ENCODE data around the gene PHAF1.

Gene PHAF1

GRCh38 chr16:67184453-67184994, 74.8 kb downstream of the PHAF1 start:
- H3K4me2 ChIP-seq (ENCODE audit: low read length), result peak overlapping the region; percentile 94
- H3K4me3 ChIP-seq (ENCODE audit: low read depth, low read length), result peak overlapping the region; percentile 81
- peaks cover 18% of the 10 kb centered on the region for H3K4me1 ChIP-seq
- peak overlapping the region; percentile 81 for H3K9ac ChIP-seq
- H3K36me3 ChIP-seq (ENCODE audit: control insufficient read depth, insufficient read depth, low read length), result no peaks in the 10 kb centered on the region
- peak overlapping the region; percentile 96 for H3K27ac ChIP-seq
- peak overlapping the region; percentile 92 for H2AFZ ChIP-seq
- TF ChIP-seq CTCF (IDR thresholded peaks at IDR 0.05), result no peak
- H3K9me3 ChIP-seq (ENCODE audit: control insufficient read depth, low read length), result no peaks in the 10 kb centered on the region
- no peaks in the 10 kb centered on the region for H3K27me3 ChIP-seq (ENCODE audit: control insufficient read depth, insufficient read depth, low read length)
- H3K79me2 ChIP-seq, result no peaks in the 10 kb centered on the region

- TF ChIP-seq CTCF (IDR thresholded peaks at IDR 0.05), result peak; percentile 90
- no peaks in the 10 kb centered on the region for H3K9me3 ChIP-seq (ENCODE audit: control insufficient read depth, low read length)
- peak overlapping the region; percentile 12 for H3K4me3 ChIP-seq (ENCODE audit: low read depth, low read length)
- peak overlapping the region; percentile 92 for H2AFZ ChIP-seq
- no peak overlapping the region for H3K9ac ChIP-seq
- H3K4me1 ChIP-seq, result peaks cover 18% of the 10 kb centered on the region
- H3K79me2 ChIP-seq, result no peaks in the 10 kb centered on the region
- peak overlapping the region; percentile 96 for H3K27ac ChIP-seq
- no peaks in the 10 kb centered on the region for H3K36me3 ChIP-seq (ENCODE audit: control insufficient read depth, insufficient read depth, low read length)
- H3K4me2 ChIP-seq (ENCODE audit: low read length), result peak overlapping the region; percentile 55
- no peaks in the 10 kb centered on the region for H3K27me3 ChIP-seq (ENCODE audit: control insufficient read depth, insufficient read depth, low read length)
Observed at GRCh38 chr16:67184995-67185650, 75.4 kb downstream of the PHAF1 start.

GRCh38 chr16:67185651-67186134, 76.0 kb downstream of the PHAF1 start:
- Histone ChIP-seq H3K4me3 (ENCODE audit: low read depth, low read length) (peak overlapping the region; percentile 12), H3K9ac (no peak overlapping the region), H3K36me3 (ENCODE audit: control insufficient read depth, insufficient read depth, low read length) (no peaks in the 10 kb centered on the region), H3K4me1 (peaks cover 18% of the 10 kb centered on the region), H3K79me2 (no peaks in the 10 kb centered on the region), H3K27ac (peak overlapping the region; percentile 96), H3K4me2 (ENCODE audit: low read length) (peak overlapping the region; percentile 55), H3K9me3 (ENCODE audit: control insufficient read depth, low read length) (no peaks in the 10 kb centered on the region), H2AFZ (peak overlapping the region; percentile 92), H3K27me3 (ENCODE audit: control insufficient read depth, insufficient read depth, low read length) (no peaks in the 10 kb centered on the region)
- no peak for TF ChIP-seq CTCF (IDR thresholded peaks at IDR 0.05)

GRCh38 chr16:67186550-67186950, 76.8 kb downstream of the PHAF1 start:
- H3K4me1 ChIP-seq, result peaks cover 18% of the 10 kb centered on the region
- TF ChIP-seq CTCF (IDR thresholded peaks at IDR 0.05), result no peak

More at GRCh38 chr16:67186550-67186950, 76.8 kb downstream of the PHAF1 start:
- no peak overlapping the region for H2AFZ ChIP-seq
- no peak overlapping the region for H3K9ac ChIP-seq
- H3K9me3 ChIP-seq (ENCODE audit: control insufficient read depth, low read length), result no peaks in the 10 kb centered on the region
- no peaks in the 10 kb centered on the region for H3K27me3 ChIP-seq (ENCODE audit: control insufficient read depth, insufficient read depth, low read length)
- H3K79me2 ChIP-seq, result no peaks in the 10 kb centered on the region
- no peak overlapping the region for H3K4me3 ChIP-seq (ENCODE audit: low read depth, low read length)
- no peaks in the 10 kb centered on the region for H3K36me3 ChIP-seq (ENCODE audit: control insufficient read depth, insufficient read depth, low read length)
- H3K27ac ChIP-seq, result no peak overlapping the region
- H3K4me2 ChIP-seq (ENCODE audit: low read length), result no peak overlapping the region
